GM19463 (cell line): Measurements from ENCODE around the gene PTH1R.

Experiments used
- ATAC-seq: cut with Tn5 transposase; IDR thresholded peaks from one replicate; pipeline ENCODE4 v1.9.1; 2021; ENCODE audit warnings: mild to moderate bottlenecking, moderate library complexity; ENCODE audit not compliant: unreplicated experiment

Gene PTH1R

GRCh38 chr3:46881596-46882376 is 4.3 kb downstream of the PTH1R start:
- no peak for ATAC-seq

GRCh38 chr3:46882377-46883053 is 5.0 kb downstream of the PTH1R start:
- ATAC-seq, result no peak

GRCh38 chr3:46883054-46883829 is 5.7 kb downstream of the PTH1R start:
- ATAC-seq, result no peak

GRCh38 chr3:46883830-46884185 is 6.3 kb downstream of the PTH1R start:
- ATAC-seq, result no peak

- no peak for ATAC-seq
Observed at GRCh38 chr3:46884427-46884826, 6.9 kb downstream of the PTH1R start.

GRCh38 chr3:46884929-46885328 is 7.4 kb downstream of the PTH1R start:
- no peak for ATAC-seq

- no peak for ATAC-seq
Observed at GRCh38 chr3:46885612-46886011, 8.1 kb downstream of the PTH1R start.

GRCh38 chr3:46887980-46888494 is 10.5 kb downstream of the PTH1R start:
- ATAC-seq, result no peak

- ATAC-seq, result no peak
Observed at GRCh38 chr3:46888705-46889104, 11.2 kb downstream of the PTH1R start.

GRCh38 chr3:46889381-46890110 is 12.0 kb downstream of the PTH1R start:
- ATAC-seq, result no peak

- no peak for ATAC-seq
Observed at GRCh38 chr3:46890132-46890531, 12.6 kb downstream of the PTH1R start.

GRCh38 chr3:46891132-46891531 is 13.6 kb downstream of the PTH1R start:
- no peak for ATAC-seq

- no peak for ATAC-seq
Observed at GRCh38 chr3:46892285-46893145, 15.0 kb downstream of the PTH1R start.

GRCh38 chr3:46893146-46893748 is 15.7 kb downstream of the PTH1R start:
- ATAC-seq, result no peak

- ATAC-seq, result no peak
Observed at GRCh38 chr3:46893763-46894162, 16.2 kb downstream of the PTH1R start.

GRCh38 chr3:46894256-46894655 is 16.7 kb downstream of the PTH1R start:
- ATAC-seq, result no peak

- no peak for ATAC-seq
Observed at GRCh38 chr3:46895204-46895660, 17.7 kb downstream of the PTH1R start.

- ATAC-seq, result no peak
Observed at GRCh38 chr3:46895761-46896160, 18.2 kb downstream of the PTH1R start.

- ATAC-seq, result no peak
Observed at GRCh38 chr3:46896386-46896785, 18.9 kb downstream of the PTH1R start.
